ENCODE results near the gene ABCA3.

DNA sequence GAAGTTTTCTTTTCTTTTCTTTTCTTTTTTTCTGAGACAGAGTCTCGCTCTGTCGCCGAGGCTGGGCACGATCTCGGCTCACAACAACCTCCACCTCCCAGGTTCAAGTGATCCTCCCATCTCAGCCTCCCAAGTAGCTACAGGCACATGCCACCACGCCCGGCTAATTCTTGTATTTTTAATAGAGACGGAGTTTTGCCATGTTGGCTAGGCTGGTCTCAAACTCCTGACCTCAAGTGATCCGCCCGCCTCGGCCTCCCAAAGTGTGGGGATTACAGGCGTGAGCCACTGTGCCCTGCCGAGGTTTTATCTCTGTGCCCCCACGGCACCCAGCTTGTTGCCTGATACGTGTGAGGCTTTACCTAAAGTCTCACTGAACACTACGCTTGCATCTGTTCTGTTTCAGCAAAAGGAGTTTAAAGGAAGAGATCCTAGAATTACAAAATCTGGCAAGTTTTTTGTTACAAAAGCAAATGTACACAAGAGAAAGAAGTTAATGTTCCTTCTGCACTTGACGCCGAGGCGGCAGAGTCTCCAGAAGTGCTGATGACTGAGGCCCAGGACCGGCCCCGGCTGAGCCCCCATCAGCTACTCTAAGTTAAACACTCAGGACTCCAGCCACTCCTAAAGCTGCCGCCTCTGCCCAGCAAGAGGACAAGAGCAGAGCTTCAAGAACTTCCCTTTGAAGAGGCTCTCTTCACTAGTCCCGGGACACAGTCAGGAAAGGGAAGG, 9.2 kb downstream of the ABCA3 start:
- TF ChIP-seq POLR2AphosphoS5 (IDR thresholded peaks at IDR 0.05): no peak
- TF ChIP-seq TAF1 (IDR thresholded peaks at IDR 0.05; ENCODE audit: low read depth): no peak
- TF ChIP-seq, protein P1, sequence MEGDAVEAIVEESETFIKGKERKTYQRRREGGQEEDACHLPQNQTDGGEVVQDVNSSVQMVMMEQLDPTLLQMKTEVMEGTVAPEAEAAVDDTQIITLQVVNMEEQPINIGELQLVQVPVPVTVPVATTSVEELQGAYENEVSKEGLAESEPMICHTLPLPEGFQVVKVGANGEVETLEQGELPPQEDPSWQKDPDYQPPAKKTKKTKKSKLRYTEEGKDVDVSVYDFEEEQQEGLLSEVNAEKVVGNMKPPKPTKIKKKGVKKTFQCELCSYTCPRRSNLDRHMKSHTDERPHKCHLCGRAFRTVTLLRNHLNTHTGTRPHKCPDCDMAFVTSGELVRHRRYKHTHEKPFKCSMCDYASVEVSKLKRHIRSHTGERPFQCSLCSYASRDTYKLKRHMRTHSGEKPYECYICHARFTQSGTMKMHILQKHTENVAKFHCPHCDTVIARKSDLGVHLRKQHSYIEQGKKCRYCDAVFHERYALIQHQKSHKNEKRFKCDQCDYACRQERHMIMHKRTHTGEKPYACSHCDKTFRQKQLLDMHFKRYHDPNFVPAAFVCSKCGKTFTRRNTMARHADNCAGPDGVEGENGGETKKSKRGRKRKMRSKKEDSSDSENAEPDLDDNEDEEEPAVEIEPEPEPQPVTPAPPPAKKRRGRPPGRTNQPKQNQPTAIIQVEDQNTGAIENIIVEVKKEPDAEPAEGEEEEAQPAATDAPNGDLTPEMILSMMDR (IDR thresholded peaks at IDR 0.05; ENCODE audit: poor library complexity, severe bottlenecking): no peak
- TF ChIP-seq, protein P2, sequence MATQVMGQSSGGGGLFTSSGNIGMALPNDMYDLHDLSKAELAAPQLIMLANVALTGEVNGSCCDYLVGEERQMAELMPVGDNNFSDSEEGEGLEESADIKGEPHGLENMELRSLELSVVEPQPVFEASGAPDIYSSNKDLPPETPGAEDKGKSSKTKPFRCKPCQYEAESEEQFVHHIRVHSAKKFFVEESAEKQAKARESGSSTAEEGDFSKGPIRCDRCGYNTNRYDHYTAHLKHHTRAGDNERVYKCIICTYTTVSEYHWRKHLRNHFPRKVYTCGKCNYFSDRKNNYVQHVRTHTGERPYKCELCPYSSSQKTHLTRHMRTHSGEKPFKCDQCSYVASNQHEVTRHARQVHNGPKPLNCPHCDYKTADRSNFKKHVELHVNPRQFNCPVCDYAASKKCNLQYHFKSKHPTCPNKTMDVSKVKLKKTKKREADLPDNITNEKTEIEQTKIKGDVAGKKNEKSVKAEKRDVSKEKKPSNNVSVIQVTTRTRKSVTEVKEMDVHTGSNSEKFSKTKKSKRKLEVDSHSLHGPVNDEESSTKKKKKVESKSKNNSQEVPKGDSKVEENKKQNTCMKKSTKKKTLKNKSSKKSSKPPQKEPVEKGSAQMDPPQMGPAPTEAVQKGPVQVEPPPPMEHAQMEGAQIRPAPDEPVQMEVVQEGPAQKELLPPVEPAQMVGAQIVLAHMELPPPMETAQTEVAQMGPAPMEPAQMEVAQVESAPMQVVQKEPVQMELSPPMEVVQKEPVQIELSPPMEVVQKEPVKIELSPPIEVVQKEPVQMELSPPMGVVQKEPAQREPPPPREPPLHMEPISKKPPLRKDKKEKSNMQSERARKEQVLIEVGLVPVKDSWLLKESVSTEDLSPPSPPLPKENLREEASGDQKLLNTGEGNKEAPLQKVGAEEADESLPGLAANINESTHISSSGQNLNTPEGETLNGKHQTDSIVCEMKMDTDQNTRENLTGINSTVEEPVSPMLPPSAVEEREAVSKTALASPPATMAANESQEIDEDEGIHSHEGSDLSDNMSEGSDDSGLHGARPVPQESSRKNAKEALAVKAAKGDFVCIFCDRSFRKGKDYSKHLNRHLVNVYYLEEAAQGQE (IDR thresholded peaks at IDR 0.05; ENCODE audit: borderline replicate concordance): no peak
- no peak for TF ChIP-seq RAD21 (conservative IDR thresholded peaks at IDR 0.05)
- no peak for TF ChIP-seq EZH2 (IDR thresholded peaks at IDR 0.05; ENCODE audit: borderline replicate concordance, insufficient read depth, low read length, poor library complexity, severe bottlenecking)
